Endodermal cell (in vitro differentiated cells): Measurements from ENCODE around the gene CAPZA2. TPM values are rescaled to one million over a fixed set of nuclear protein-coding genes. Genes with fewer than 3 reads are reported as not detected.
"Not testable (repeated sequence)": the region's sequence is repeated elsewhere in the genome, so short reads cannot be mapped to it uniquely, and the experiment has no call there.

ENCODE experiments used
- DNase-seq: peaks from one replicate; pipeline ENCODE4 v3.0.0-alpha.2; 2017
- H3K27ac ChIP-seq: 2 replicates; pipeline ENCODE4 v1.5.1; 2013; ENCODE audit warnings: mild to moderate bottlenecking, low read depth, low read length, moderate library complexity
- H3K27me3 ChIP-seq: 2 replicates; pipeline ENCODE4 v1.6.1; 2013; ENCODE audit warnings: mild to moderate bottlenecking, low read length, moderate library complexity; ENCODE audit not compliant: insufficient read depth, control insufficient read depth, poor library complexity, severe bottlenecking
- H3K36me3 ChIP-seq: 2 replicates; pipeline ENCODE4 v1.7.0; 2013; ENCODE audit warnings: mild to moderate bottlenecking, low read length, moderate library complexity; ENCODE audit not compliant: control insufficient read depth, insufficient read depth
- H3K4me1 ChIP-seq: one replicate; pipeline ENCODE4 v1.7.0; 2013; ENCODE audit warnings: low read length; ENCODE audit not compliant: control insufficient read depth, insufficient read depth
- H3K4me3 ChIP-seq: 2 replicates; pipeline ENCODE4 v1.5.1; 2013; ENCODE audit warnings: mild to moderate bottlenecking, low read length, moderate library complexity
- H3K9ac ChIP-seq: 2 replicates; pipeline ENCODE4 v1.6.1; 2013; ENCODE audit warnings: mild to moderate bottlenecking, low read length, moderate library complexity; ENCODE audit not compliant: poor library complexity, severe bottlenecking; ENCODE audit errors: extremely low read depth
- H3K9me3 ChIP-seq: 2 replicates; pipeline ENCODE4 v1.6.1; 2013; ENCODE audit warnings: mild to moderate bottlenecking, low read length, moderate library complexity; ENCODE audit not compliant: control insufficient read depth
- H3K27ac Mint-ChIP-seq: 2 replicates; pipeline ENCODE4 v1.8.0; 2020; ENCODE audit warnings: mixed read lengths
- H3K27me3 Mint-ChIP-seq: 2 replicates; pipeline ENCODE4 v1.8.0; 2021; ENCODE audit warnings: mild to moderate bottlenecking, mixed read lengths; ENCODE audit not compliant: insufficient read depth
- H3K36me3 Mint-ChIP-seq: 2 replicates; pipeline ENCODE4 v1.8.0; 2020; ENCODE audit warnings: low read depth, mixed read lengths
- H3K4me1 Mint-ChIP-seq: 2 replicates; pipeline ENCODE4 v1.8.0; 2020; ENCODE audit warnings: mixed read lengths
- H3K4me3 Mint-ChIP-seq: 2 replicates; pipeline ENCODE4 v1.8.0; 2020; ENCODE audit warnings: mild to moderate bottlenecking, moderate library complexity, mixed read lengths
- H3K9me3 Mint-ChIP-seq: 2 replicates; pipeline ENCODE4 v1.8.0; 2020; ENCODE audit warnings: mild to moderate bottlenecking, mixed read lengths
- CTCF ChIP-seq: fragments of 200-600 bp; sonication (generic); conservative IDR thresholded peaks from 2 replicates; pipeline ENCODE4 v1.5.0; 2021; ENCODE audit warnings: antibody characterized with exemption, mild to moderate bottlenecking
- WGBS, 2 experiments: methylation state at CpG; one replicate each; pipeline versions ENCODE4 v1.1.5 to v1.1.7; 2013; ENCODE audit warnings: missing lambda C conversion rate in 2 of 2, mixed read lengths in 1 of 2; ENCODE audit not compliant: insufficient coverage in 1 of 2, insufficient read length in 1 of 2; 5-methylcytosine and 5-hydroxymethylcytosine counted together
- long read RNA-seq, 4 experiments: library from polyadenylated mRNA in 2 of 4; library from RNA in 1 of 4; library from capped mRNA in 1 of 4; stranded (forward) in 3 of 4; unstranded in 1 of 4; transcript quantifications; one replicate each; pipeline ENCODE4 v2.0.0, GENCODE V29; 2020 to 2021; ENCODE audit warnings: inconsistent platforms in 1 of 4
- polyA plus RNA-seq, 2 experiments: library from polyadenylated mRNA; stranded (reverse); fragments of 50-300 nt; gene quantifications; one replicate each; pipeline ENCODE4 v1.2.3, GENCODE V29; 2013
- total RNA-seq, 2 donors: library from RNA; stranded (reverse); fragmentation: NEBNext Ultra II Directional in 1 of 2; extraction: Animal tissue kit (Norgen Biotek cat#: 25700) in 1 of 2; gene quantifications; 2 replicates in 1 of 2; 3 replicates in 1 of 2; pipeline ENCODE4 v1.2.1, GENCODE V29; 2021

CAPZA2 gene
- total RNA-seq, result 100 to 1,000 TPM; 127 to 133 TPM
- 88.2 TPM for polyA plus RNA-seq (2013, experiment 1 of 2)
- 92.9 TPM for polyA plus RNA-seq (2013, experiment 2 of 2)
- long read RNA-seq, experiment 1, full-length matches to known transcripts, result 20 of 36 reads
- long read RNA-seq, experiment 1, partial matches to known transcripts, result 9 of 36 reads
- long read RNA-seq, experiment 1, other reads (novel, unspliced or antisense), result 7 of 36 reads
- long read RNA-seq, experiment 2, full-length matches to known transcripts, result 255 of 268 reads
- long read RNA-seq, experiment 2, partial matches to known transcripts, result 5 of 268 reads
- long read RNA-seq, experiment 2, other reads (novel, unspliced or antisense), result 8 of 268 reads
- long read RNA-seq, experiment 3, full-length matches to known transcripts, result 686 of 708 reads
- long read RNA-seq, experiment 3, partial matches to known transcripts, result 13 of 708 reads
- long read RNA-seq, experiment 3, other reads (novel, unspliced or antisense), result 9 of 708 reads
- long read RNA-seq, experiment 4, full-length matches to known transcripts, result 311 of 316 reads
- long read RNA-seq, experiment 4, partial matches to known transcripts, result 1 of 316 reads
- long read RNA-seq, experiment 4, other reads (novel, unspliced or antisense), result 4 of 316 reads

DNA sequence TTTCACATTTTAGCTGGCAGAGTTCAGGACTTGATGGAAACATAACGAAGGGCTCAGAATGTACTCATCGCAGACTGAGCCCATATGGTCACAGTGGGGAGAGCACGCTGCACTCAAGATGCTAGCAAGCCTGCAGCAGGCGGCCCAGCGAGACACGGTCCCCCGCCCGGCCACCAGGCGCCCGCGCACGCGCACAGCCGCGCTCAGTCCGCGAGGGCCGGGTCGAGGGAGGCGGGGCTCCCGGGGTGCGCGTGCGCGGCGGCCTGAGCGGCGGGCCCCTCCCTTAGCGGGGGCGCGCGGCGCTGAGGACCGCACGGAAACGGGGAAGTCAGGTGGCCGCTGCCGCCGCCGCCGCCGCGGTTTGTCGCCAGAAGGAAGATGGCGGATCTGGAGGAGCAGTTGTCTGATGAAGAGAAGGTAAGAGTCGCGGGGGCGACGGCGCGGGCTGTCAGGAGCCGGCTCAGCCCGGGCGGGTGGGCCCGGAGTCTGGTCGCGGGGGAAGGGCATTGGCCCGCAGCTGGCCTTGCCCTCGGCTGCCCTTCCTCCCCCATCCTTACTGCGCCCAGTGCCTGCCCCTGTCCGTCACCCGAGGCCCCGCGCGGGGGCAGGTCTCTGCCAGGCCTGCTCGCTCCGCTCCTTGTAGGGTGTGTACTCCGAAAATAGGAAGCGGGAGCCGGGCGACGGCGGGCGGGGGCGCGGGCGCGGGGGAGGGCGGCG is at the start of gene CAPZA2:
TSS of gene CAPZA2 (plus strand) at position 354 of the 717 bp plus-strand sequence. CDS start at position 379, 25 bp downstream.
- H3K36me3 ChIP-seq, result no peaks in the 10 kb centered on the region
- H3K27me3 ChIP-seq, result no peaks in the 10 kb centered on the region
- H3K9me3 ChIP-seq, result no peaks in the 10 kb centered on the region
- H3K9me3 Mint-ChIP-seq, result peaks cover under 1% of the 10 kb centered on the region
- peak within 1 kb of the TSS; percentile 95 for H3K4me3 ChIP-seq
- peaks cover 5% of the 10 kb centered on the region for H3K27me3 Mint-ChIP-seq
- H3K4me1 Mint-ChIP-seq, result peaks cover 7% of the 10 kb centered on the region
- H3K9ac ChIP-seq, result peak within 1 kb of the TSS; percentile 73
- peaks cover 2% of the 10 kb centered on the region for H3K36me3 Mint-ChIP-seq
- H3K27ac Mint-ChIP-seq, result peak within 1 kb of the TSS; percentile 91
- peak; percentile 96 for DNase-seq
- 0% methylated on average over 4 to 80 of the region's 80 CpGs for WGBS, 2 experiments
- H3K4me1 ChIP-seq, result no peaks in the 10 kb centered on the region
- peak within 1 kb of the TSS; percentile 96 for H3K4me3 Mint-ChIP-seq
- TF ChIP-seq CTCF, result peak; percentile 52
- H3K27ac ChIP-seq, result peak within 1 kb of the TSS; percentile 86

DNA sequence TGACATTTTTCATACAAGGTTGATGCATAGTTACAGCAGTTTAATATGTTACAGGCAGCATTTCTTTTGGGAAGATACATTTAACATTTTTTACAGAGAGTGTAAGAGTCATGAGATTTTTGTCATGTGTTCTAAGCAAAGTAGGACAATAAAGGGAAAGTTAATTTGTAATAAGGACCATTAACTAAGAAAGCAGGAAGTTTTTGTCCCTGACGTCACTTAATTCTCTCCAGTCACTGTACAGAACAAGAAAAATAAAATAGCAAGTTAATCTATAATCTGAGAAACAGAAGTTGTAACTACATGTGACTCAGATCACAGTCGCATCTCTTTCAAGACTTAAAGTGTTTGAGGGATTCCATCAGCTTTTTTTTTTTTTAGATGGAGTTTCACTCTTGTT is 49.5 kb upstream of the CAPZA2 start:
- no peaks in the 10 kb centered on the region for H3K27me3 ChIP-seq
- H3K9me3 Mint-ChIP-seq, result no peaks in the 10 kb centered on the region
- TF ChIP-seq CTCF, result no peak
- H3K27me3 Mint-ChIP-seq, result no peaks in the 10 kb centered on the region
- no peaks in the 10 kb centered on the region for H3K36me3 Mint-ChIP-seq
- H3K27ac Mint-ChIP-seq, result no peak overlapping the region
- peaks cover 28% of the 10 kb centered on the region for H3K4me1 Mint-ChIP-seq
- H3K4me3 Mint-ChIP-seq, result no peak overlapping the region
- DNase-seq, result no peak
- no peak overlapping the region for H3K4me3 ChIP-seq
- H3K9ac ChIP-seq, result no peak overlapping the region
- no peaks in the 10 kb centered on the region for H3K36me3 ChIP-seq
- no peak overlapping the region for H3K27ac ChIP-seq
- H3K9me3 ChIP-seq, result no peaks in the 10 kb centered on the region
- H3K4me1 ChIP-seq, result peaks cover 11% of the 10 kb centered on the region
- 90 to 100% methylated on average over 1 to 2 of the region's 2 CpGs for WGBS, 2 experiments

DNA sequence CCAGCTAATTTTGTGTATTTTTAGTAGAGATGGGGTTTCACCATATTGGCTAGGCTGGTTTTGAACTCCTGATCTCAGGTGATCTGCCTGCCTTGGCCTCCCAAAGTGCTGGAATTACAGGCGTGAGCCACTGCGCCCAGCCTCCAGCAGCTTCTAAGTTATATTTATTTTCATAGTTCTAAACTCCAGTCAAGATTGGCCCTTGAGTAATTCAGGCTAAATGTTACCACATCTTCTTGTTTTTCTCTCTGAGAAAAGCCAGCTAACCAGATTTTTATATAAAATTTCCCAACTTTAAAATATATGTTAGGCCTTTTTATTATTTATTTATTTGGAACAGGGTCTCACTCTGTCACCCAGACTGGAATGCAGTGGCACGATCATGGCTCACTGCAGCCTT is 49.0 kb upstream of the CAPZA2 start:
- H3K4me3 Mint-ChIP-seq, H3K4me3 ChIP-seq, H3K27ac Mint-ChIP-seq, H3K27me3 ChIP-seq, H3K27ac ChIP-seq, H3K9ac ChIP-seq, H3K36me3 ChIP-seq, DNase-seq, H3K36me3 Mint-ChIP-seq, H3K9me3 Mint-ChIP-seq, H3K9me3 ChIP-seq, H3K27me3 Mint-ChIP-seq: not testable (repeated sequence)
- 93% methylated on average over 3 of the region's 3 CpGs; no CpG with 5 or more reads in 1 of the 2 experiments for WGBS, 2 experiments
- peaks cover 11% of the 10 kb centered on the region for H3K4me1 ChIP-seq
- peaks cover 28% of the 10 kb centered on the region for H3K4me1 Mint-ChIP-seq
